GM18511 (cell line): Measurements from ENCODE around the gene ADI1.
"Not testable (repeated sequence)": the region's sequence is repeated elsewhere in the genome, so short reads cannot be mapped to it uniquely, and the experiment has no call there.

Source experiments
- ATAC-seq: cut with Tn5 transposase; IDR thresholded peaks from one replicate; pipeline ENCODE4 v1.9.1; 2021; ENCODE audit warnings: mild to moderate bottlenecking, moderate library complexity; ENCODE audit not compliant: unreplicated experiment

ADI1 gene

DNA sequence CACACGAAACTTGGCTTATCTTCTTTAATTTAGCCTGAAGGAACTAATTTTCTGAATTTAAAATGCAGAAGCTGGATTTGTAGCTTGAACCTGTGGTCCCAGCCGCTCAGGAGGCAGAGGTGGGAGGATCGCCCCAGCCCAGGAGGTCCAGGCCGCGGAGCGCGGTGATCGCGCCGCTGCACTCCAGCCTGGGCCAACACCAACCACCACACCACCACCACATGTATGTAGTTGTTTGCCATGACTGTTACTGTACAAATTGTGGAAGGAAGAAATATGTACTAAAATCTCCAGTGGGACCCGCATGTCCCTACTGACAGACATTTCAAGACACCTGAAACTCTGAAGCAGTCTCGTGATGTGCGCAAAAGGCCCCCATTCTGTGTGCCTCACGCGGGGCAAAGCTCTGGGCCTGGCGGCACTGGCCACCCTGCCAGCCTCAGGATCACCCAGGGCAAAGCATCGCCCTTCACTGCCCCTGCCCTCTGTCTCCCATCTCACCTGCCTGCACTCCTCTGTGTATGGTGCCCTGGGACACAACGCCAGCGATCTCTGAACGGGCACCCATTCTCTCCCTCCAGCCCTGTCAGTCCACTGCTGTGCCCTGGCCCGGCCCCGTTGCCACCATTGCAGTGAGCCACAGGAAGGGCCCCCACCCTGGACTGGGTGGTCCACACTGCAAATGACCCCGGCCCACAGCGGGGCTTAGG, 10.1 kb upstream of the ADI1 start:
- ATAC-seq: no peak

DNA sequence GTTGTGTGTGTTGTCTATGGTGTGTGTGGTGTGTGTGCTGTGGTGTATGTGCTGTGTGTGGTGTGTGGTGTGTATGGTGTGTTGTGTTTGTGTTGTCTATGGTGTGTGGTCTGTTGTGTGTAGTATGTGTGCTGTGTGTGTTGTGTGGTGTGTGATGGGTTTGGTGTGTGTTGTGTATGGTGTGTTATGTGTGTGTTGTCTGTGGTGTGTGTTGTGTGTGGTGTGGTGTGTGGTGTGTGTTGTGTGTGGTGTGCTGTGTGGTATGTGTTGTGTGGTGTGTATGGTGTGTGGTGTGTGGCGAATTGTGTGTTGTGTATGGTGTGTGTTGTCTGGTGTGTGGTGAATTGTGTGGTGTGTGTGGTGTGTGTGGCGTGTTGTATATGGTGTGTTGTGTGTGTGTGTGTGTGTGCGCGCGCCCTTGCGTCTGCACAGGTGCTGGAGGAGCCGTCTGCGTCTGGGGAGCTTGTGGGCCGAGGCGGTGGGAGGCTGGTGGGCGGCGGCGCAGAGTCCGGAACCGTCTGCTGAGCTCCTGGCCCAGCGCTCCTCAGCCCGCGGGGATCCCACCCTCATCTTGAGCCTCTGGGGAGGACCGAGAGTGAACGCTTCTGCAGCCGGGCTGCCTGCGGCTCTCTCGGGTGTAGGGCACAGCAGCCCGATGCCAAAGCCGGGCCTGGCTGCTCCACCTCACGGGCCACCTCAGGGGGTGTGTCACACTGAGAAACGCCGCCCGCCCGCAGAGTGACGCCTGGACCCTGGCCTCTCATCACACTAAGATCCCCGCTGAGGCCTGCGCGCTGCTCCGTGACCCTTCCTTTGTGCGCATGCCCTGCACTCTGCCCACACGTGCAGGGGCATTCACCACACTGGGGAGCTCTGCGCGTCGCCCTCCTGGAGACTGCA, 8.8 kb upstream of the ADI1 start:
- no peak for ATAC-seq

DNA sequence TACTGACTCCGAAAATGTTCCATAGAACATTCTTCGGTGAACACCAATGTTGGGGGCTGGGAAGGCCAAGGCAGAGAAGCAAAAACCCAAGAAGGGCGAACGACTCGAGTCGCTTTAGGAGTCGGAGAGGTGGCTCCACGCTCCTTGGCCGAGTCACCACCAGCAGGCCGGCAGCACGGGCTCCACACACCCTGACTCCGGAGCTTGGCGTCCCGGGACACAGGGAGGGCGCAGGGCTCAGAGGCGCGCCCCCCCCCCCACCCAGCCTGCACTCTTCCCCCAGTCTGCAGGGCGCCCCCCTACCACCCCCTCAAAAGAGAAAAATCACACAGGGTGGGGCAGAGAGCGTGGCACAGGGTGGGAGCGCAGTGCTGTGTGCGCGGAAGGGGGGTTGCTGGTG, 7.5 kb upstream of the ADI1 start:
- ATAC-seq: no peak

DNA sequence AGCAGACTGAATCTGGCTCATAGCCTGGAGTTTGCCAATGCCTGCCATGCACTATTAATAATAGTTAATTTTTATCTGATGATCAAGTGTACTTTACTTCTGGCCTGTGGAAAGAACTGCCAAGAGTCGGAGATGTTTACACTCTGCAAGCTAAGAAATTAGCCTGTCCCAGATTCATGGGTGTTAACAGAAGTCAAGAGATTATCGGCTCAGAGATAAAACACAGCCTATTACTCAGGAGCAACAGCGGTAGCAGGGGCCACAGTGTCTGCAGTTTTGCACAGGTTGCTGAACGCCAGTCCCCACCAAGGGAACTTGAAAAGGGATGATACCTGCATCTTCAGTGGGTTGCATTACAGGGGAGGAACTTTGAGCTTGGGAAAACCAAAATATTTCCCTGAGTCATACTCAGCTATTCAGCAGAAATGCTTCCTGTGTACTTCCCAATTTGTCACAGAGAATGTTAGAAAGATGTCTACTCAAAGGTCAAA, 4.3 kb upstream of the ADI1 start:
- ATAC-seq: no peak

DNA sequence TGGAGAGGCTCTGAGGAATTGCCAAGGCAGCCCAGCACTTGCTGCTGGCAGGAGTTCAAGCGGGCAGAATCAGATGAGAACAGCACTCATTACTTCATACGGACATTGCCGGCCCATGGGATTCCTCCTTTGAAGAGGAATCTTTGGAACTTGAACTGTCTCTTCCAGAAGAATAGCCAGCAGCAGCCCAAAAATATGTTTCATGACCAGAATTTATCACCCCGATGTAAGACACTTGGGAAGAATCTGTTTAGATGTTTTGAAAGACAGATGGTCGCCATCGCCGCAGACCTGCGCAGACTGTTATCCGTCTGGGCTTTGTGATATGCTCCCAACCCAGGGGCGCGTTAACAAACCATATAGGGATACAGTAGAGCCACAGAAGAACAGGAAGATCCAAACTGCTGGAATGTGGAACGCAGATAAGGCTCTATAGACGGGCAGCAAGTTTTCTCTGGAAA, 3.7 kb upstream of the ADI1 start:
- ATAC-seq: no peak

DNA sequence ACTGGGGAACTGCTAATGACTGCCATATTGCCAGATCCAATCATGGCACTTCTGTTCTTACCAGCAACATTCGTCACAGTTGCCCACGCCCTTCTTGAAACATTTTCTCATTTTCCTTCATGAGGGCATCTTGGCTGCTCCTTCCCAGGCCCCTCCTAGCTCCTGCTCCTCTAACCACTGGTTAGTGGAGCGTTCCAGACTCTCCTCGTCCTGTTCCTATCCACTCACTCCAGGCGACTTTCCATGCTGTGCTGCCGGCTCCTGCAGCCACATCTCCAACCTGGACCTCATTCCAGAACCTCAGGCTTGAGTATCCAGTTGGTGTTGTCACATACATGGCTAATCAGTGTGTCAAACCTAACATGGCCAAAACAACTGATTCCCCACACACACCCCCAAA, 1.3 kb upstream of the ADI1 start:
- ATAC-seq: no peak

DNA sequence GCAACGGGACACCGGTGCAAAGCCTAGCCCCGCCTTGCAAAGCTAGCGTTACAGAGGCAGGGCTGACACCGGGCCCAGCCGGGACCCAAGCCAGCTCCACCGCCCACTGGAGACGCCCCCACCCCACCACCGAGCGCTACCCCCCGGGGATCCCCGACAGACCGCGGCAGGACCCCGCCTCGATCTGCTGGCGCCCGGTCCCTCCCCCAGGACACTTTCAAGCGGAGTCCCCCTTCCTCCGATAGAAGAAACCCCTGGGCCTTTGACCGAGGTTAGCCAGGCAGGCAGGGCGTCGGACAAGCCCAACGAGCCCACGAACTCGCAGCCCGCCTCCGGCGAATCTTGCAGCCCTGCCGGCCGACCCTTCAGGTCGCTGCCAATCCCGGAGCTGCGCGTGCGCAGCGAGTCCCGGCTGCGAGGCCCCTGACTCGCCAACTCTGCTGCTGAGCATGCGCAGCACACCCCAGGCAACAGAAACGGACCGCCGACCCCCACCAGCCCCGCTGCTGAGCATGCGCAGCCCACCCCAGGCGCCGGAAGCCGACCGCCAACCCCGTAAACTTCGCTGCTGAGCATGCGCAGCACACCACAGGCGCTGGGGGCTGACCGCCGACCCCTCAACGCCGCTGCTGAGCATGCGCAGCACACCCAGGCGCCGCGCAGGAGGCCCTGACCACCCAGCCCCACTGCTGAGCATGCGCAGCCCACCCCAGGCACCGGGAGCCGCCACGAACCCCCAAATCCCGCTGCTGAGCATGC, 656 bp downstream of the ADI1 start:
- ATAC-seq: peak; percentile 82

DNA sequence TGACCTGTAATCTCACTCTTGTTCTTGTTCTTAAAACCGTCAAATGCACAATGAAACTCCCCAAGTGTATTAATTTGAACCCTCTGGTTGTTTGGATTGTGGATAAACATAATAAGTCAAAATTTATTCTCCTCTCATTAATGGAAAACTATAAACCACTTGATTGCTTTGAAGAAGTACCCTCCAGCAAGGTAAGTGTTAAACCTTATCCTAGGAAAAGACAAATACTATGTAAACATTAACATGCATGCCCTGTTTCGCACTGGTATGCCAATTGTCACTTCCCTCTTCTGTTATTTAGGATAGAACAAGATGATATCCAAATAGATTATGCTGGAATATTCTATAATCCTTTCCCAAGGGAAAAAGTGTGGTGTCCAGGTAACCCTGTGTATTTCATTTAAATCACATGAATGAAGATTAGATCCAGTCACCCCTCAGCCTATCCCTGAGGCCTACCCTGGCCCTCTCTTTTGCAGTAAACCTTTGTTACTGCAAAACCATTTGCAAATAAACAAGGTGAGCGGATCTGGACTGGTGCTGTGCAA, 1.3 kb downstream of the ADI1 start:
- peak; percentile 35 for ATAC-seq

DNA sequence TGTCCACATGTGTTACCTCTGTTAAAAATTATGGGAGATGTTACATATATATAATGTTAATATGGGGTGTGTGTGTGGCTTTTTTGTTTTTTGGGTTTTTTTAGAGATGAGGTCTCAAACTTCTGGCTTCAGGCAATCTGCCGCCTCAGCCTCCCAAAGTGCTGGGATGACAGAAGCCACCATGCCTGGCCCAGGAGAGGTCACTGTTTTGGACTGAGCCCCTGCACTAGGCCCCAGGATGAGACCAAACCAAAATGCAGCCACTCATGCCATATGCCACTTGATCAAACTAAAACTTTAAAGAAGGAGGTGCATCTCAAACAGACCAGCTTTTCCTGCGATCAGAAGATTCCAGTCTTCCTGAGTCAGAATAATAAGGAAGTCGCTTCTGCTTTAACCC, 2.5 kb downstream of the ADI1 start:
- no peak for ATAC-seq

DNA sequence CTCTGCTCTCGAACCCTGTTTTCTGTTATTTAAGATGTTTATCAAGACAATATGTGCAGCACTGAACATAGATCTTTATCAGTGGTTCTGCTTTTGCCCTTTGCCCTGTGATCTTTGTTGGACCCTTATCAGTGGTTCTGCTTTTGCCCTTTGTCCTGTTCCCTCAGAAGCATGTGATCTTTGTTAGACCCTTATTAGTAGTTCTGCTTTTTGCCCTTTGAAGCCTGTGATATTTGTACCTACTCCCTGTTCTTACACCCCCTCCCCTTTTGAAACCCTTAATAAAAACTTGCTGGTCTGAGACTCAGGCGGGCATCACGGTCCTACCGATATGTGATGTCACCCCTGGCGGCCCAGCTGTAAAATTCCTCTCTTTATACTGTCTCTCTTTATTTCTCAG, 3.9 kb downstream of the ADI1 start:
- ATAC-seq: not testable (repeated sequence)

DNA sequence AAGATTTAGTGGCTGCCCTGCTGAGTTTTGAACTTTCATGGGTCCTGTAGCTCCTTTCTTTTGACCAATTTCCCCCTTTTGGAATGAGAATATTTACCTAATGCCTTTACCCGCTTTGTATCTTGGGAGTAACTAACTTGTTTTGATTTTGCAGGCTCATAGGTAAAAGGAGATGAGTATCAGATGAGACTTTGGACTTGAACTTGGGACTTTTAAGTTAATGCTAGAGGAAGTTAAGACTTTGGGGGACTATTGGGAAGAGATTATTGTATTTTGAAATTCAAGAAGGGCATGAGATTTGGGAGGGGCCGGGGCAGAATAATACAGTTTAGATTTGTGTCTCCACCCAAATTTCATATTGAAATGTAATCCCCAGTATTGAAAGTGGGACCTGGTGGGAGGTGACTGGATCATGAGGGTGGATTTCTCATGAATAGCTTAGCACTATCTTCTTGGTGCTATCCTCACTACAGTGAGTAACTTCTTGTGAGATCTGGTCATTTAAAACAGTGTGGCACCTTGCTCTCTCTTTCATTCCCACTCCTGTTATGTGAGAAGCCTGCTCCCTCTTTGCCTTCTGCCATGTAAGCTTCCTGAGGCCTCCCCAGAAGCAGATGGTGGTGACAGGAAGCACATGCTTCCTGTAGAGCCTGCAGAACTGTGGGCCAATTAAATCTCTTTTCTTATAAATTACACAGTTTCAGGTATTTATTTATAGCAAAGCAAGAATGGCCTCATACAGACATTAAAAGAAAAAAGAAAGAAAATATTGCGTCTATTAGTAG, 6.1 kb downstream of the ADI1 start:
- ATAC-seq: no peak

DNA sequence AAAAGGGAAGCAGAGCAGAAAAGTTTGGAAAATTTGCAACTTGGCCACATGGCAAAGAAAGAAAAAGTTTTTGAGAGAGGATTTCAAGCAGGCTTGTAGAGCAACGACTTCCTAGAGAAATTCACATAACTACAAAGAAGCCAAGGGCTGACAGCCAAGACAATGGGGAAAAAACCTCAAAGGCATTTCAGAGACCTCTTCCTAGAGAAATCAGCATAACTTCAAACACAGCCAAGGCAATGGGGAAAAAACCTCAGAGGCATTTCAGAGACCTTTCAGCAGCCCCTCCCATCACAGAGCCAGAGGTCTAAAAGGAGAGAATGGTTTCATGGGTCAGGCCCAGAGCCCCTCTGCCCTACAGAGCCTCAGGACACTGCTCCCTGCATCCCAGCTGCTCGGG, 7.2 kb downstream of the ADI1 start:
- no peak for ATAC-seq

DNA sequence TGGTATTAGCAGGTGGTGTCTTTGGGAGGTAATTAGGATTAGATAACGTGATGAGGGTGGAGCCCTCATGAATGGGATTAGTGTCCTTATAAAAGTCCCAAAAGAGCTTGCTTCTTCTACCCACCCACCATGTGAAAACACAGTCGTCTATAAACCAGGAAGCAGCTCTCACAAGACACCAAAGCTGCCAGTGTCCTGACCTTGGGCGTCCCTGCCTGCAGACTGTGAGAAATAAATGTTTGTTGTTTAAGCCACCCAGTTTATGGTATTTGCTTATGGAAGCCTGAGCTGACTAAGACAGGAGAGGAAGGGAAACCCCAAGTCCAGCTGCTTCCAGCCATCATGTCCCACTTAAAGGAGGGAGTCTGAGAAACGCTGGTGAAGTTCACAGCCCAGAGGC, 13.6 kb downstream of the ADI1 start:
- peak; percentile 58 for ATAC-seq

DNA sequence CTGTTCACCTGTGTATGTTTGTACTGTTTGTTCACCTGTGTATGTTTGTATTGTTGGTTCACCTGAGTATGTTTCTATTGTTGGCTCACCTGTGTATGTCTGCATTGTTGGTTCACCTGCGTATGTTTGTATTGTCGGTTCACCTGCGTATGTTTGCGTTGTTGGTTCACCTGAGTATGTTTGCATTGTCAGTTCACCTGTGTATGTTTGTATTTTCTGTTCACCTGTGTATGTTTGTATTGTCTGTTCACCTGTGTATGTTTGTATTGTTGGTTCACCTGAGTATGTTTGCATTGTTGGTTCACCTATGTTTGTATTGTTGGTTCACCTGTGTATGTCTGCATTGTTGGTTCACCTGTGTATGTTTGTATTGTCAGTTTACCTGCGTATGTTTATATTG, 14.6 kb downstream of the ADI1 start:
- ATAC-seq: no peak

DNA sequence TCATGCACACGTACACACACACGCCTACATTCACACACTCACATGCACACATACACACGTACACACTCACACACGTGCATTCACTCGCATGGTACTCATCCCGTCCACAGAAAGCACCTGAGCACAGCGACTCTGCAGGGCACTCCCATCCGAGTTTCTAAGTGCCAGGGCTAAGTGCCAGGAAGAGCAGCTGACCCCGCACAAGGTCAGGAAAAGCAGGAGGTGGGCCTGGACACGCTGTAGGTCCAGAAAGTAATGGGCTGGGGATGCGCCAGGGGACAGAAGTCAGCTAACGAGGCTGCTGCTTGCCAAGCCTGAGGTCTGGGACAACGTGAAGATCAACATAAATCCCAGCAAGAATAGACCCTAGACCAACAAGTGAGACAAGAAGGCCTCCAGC, 15.8 kb downstream of the ADI1 start:
- ATAC-seq: no peak

DNA sequence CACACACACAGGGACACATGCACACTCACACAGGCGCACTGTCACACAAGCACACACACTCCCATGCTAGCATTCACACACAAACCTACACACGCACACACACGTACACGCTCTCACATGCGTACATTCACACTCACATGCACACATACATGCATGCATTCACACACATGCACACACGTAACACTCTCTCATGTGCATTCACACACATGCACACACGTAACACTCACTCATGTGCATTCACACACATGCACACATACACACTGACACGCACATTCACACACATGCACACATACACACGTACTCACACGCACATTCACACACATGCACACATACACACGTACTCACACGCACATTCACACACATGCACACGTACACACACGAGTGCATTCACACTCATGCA, 16.3 kb downstream of the ADI1 start:
- ATAC-seq: no peak

DNA sequence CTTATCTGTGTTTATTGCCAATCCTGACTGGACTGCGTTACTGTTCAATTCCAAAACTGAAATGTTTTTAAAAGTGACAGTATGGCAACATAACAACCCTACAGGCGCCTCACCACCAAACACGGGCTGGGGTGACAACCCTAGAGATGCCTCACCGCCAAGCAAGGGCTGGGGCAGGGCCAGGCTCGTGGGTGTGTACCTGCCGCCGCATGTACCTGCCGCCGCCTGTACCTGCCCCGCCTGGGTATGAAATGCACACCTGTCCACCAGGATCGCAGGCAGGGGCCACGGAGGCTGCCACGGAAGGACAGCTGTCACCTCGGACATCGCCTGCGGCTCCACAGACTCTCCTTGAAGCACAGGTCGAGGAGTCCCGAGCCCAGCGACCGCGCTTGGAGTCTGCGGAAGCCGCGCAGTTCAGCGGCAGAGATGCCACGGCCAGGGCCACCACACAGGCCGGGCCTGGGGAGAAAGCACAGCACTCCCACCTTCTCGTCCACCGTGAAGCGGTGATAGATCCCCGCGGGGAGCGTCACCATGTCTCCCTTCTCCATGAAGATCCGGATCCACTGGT, 18.9 kb downstream of the ADI1 start:
- no peak for ATAC-seq

DNA sequence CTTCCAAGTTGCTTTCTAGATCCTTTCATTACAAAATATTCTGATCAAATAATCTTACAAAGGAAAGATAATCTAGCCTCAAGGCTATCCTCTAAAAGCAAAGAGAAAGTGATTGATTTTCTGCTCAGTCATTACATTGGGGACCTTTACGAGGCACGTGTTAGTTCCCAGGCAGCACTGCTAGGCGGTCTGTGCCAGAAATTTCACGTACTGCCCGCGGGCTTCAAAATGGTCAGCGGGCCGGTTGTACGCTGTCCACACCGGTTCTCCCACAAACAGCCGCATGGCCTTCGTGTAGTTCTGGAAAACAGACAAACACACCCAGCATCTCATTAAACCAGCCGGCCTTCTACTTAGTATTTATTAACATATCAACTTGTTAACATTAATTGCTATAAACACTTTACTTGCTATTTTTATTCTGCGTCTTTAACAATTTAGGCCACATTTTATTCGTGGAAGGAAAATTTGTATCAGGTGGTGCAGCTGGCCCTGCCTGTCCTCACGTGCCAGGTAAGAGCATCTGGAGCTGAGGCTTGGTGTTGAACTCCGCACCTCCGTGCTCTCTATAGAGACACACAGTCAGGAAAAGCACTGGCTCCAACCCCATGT, 20.4 kb downstream of the ADI1 start:
- ATAC-seq: no peak

DNA sequence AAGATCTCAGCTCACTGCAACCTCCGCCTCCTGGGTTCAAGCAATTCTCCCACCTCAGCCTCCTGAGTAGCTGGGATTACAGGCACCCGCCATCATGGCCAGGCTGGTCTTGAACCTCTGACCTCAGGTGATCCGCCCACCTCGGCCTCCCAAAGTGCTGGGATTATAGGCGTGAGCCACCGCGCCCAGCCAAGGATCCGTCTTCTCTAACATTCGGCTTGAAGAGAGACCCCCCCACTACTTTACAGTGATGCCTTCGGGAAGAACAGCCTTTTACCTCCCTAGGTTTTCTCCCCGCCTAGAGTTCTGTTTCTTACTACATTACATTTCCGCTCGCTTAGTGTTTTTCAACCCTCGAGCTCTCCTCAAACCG, 22.6 kb downstream of the ADI1 start:
- not testable (repeated sequence) for ATAC-seq
